ENCODE measurements around the gene ZBTB20. TPM values are rescaled to one million over a fixed set of nuclear protein-coding genes. Genes with fewer than 3 reads are reported as not detected.

ZBTB20 gene
- total and polyA plus RNA-seq, 10 of the 15 experiments (the other 5 are each of a cell fraction or from before 2014, with no cell fraction given) = 0.20 to 5.5 (median 2.2) TPM

- TF ChIP-seq MAX (IDR thresholded peaks at IDR 0.05; ENCODE audit: low read depth, low read length) (no peak), HDGF (IDR thresholded peaks at IDR 0.05) (no peak)
Measured at GRCh38 chr3:115160295-115160694, 13.2 kb upstream of the ZBTB20 start (continued).

GRCh38 chr3:115156046-115156654, 9.1 kb upstream of the ZBTB20 start:
- POLR2A ChIA-PET = no interaction called here
- in situ Hi-C loops (cut with MboI) (no loop called here), intact Hi-C loops (cut with micrococcal nuclease; ENCODE audit: unreplicated experiment) (no loop called here)
- TF ChIP-seq TBL1XR1 (IDR thresholded peaks at IDR 0.05; ENCODE audit: low read depth, low read length) (no peak), ZNF687 (IDR thresholded peaks at IDR 0.05) (no peak), BRCA1 (IDR thresholded peaks at IDR 0.05; ENCODE audit: low read depth, low read length) (no peak)
- ATAC-seq (no peak), DNase-seq (ENCODE audit: low read depth, low spot score) (no peak), FAIRE-seq (no peak)
- H3K27ac ChIP-seq (ENCODE audit: control insufficient read depth, insufficient read depth) = no peak overlapping the region
- H3K4me1 ChIP-seq (ENCODE audit: control insufficient read depth, insufficient read depth, low read length) = peaks cover 6% of the 10 kb centered on the region; the same call in 1 of the 2 replicates
- no TSS peak for BruUV-seq (replicated peaks)
- H3K4me3 ChIP-seq = no peak overlapping the region
- no peaks in the 10 kb centered on the region for H3K36me3 ChIP-seq (ENCODE audit: control insufficient read depth in 2 of 2, insufficient read depth in 2 of 2, low read length in 1 of 2)
- H3K9ac ChIP-seq (ENCODE audit: control insufficient read depth, insufficient read depth, low read length) = no peak overlapping the region
- 91% methylated on average over 4 of the region's 4 CpGs for WGBS (ENCODE audit: insufficient coverage, insufficient replicate concordance, low lambda C conversion rate, missing lambda C conversion rate)
- CTCF ChIA-PET = interaction anchor here (0.6 kb wide), 1 partner anchor 655 kb away, joined by 3 read pairs; no protein-coding TSS in a partner anchor
- H4K20me1 ChIP-seq (ENCODE audit: control insufficient read depth, insufficient read depth) = no peaks in the 10 kb centered on the region
- H3K4me2 ChIP-seq (ENCODE audit: control insufficient read depth, insufficient read depth) = no peak overlapping the region
- RAD21 ChIA-PET (ENCODE audit: unreplicated experiment) = no interaction called here
- SMC1A ChIA-PET (ENCODE audit: uncharacterized antibody, unreplicated experiment) = no interaction called here
- H3K27me3 ChIP-seq (replicated peaks in 1 of 2; ENCODE audit: control insufficient read depth in 2 of 2, insufficient read depth in 2 of 2, low read length in 1 of 2) = no peaks in the 10 kb centered on the region
- peaks cover 9% of the 10 kb centered on the region for H3K9me3 ChIP-seq (replicated peaks; ENCODE audit: control insufficient read depth, insufficient read depth, low read length)
- H2AFZ ChIP-seq (ENCODE audit: control insufficient read depth, low read depth, low read length) = no peak overlapping the region
- no peaks in the 10 kb centered on the region for H3K79me2 ChIP-seq (ENCODE audit: control insufficient read depth, insufficient read depth, low read length)
